Ovary (tissue), 3 donors: ENCODE measurements around the gene PRKCQ.

ENCODE experiments used
- EP300 ChIP-seq: sonication (generic); formaldehyde crosslinking; IDR thresholded peaks from one replicate; pipeline ENCODE4 v1.6.1; 2017; ENCODE audit warnings: antibody characterized with exemption
- POLR2A ChIP-seq: fragments of 450-650 bp; IDR thresholded peaks from one replicate; pipeline ENCODE4 v1.6.1; 2017; ENCODE audit warnings: antibody characterized with exemption, mild to moderate bottlenecking, moderate library complexity
- TF ChIP-seq, protein P1 (sequence below), 3 donors: fragments of 450-650 bp in 2 of 3; fragments of 200-600 bp in 1 of 3; IDR thresholded peaks; one replicate each; pipeline versions ENCODE4 v1.5.1 to v1.8.0; 2016 to 2022; ENCODE audit warnings: antibody characterized with exemption in 3 of 3, mild to moderate bottlenecking in 1 of 3
- donor health status: DM: no; HTN: no; CAD: no.

- TF ChIP-seq POLR2A: no peak
- TF ChIP-seq, protein P1, sequence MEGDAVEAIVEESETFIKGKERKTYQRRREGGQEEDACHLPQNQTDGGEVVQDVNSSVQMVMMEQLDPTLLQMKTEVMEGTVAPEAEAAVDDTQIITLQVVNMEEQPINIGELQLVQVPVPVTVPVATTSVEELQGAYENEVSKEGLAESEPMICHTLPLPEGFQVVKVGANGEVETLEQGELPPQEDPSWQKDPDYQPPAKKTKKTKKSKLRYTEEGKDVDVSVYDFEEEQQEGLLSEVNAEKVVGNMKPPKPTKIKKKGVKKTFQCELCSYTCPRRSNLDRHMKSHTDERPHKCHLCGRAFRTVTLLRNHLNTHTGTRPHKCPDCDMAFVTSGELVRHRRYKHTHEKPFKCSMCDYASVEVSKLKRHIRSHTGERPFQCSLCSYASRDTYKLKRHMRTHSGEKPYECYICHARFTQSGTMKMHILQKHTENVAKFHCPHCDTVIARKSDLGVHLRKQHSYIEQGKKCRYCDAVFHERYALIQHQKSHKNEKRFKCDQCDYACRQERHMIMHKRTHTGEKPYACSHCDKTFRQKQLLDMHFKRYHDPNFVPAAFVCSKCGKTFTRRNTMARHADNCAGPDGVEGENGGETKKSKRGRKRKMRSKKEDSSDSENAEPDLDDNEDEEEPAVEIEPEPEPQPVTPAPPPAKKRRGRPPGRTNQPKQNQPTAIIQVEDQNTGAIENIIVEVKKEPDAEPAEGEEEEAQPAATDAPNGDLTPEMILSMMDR (IDR thresholded peaks at IDR 0.05): no peak
- TF ChIP-seq EP300: no peak
Observed at GRCh38 chr10:6592080-6592479, 12.0 kb upstream of the PRKCQ start.
